ENCODE measurements around the gene SEMA4F. TPM values are rescaled to one million over a fixed set of nuclear protein-coding genes. Genes with fewer than 3 reads are reported as not detected.
A peak's percentile ranks its signal among the peaks of the same experiment; 100 is the strongest.

The SEMA4F gene
- total RNA-seq, result 10 to 100 TPM in 3 of 6 donors, 1 to 10 TPM in 3; 6.3 to 15.3 (median 10.1) TPM

GRCh38 chr2:74653985-74654882 is at the start of gene SEMA4F:
Gene SEMA4F (plus strand): TSS chr2:74654247. CDS start chr2:74654377, 130 bp downstream.
- peak; percentile 96 to 97 for DNase-seq
- H3K4me3 ChIP-seq, result peak within 1 kb of the TSS; percentile 77 to 86 (median 84)
- H3K4me1 ChIP-seq, result peaks cover 0 to 13% (median 8%) of the 10 kb centered on the region in 4 donors
- no peaks in the 10 kb centered on the region for H3K9me3 ChIP-seq
- ATAC-seq (ENCODE audit: low FRiP score in 2 of 2), result peak; percentile 99
- TF ChIP-seq POLR2AphosphoS5 (IDR thresholded peaks at IDR 0.05), result peak in 1 of 2 donors; percentile 65
- no peak for TF ChIP-seq EP300 (IDR thresholded peaks at IDR 0.05)
- peak in 2 of 4 donors; percentile 75 to 77 for TF ChIP-seq POLR2A (IDR thresholded peaks at IDR 0.05)
- peaks cover 0 to under 1% (median 0%) of the 10 kb centered on the region in 4 donors for H3K36me3 ChIP-seq
- H3K27me3 ChIP-seq, result peaks cover 0 to 7% (median 0%) of the 10 kb centered on the region in 4 donors
- 1 to 3% methylated on average over 37 to 43 of the region's 79 CpGs for WGBS, 2 donors
- peak within 1 kb of the TSS in 3 of 4 donors; percentile 61 to 80 (median 66) for H3K27ac ChIP-seq

GRCh38 chr2:74606927-74607326 is 47.1 kb upstream of the SEMA4F start:
- WGBS, 2 donors, result 65 to 72% methylated on average over 5 of the region's 5 CpGs
- TF ChIP-seq CTCF (IDR thresholded peaks at IDR 0.05), result no peak
- no peak for TF ChIP-seq POLR2A (IDR thresholded peaks at IDR 0.05)
- TF ChIP-seq EP300 (IDR thresholded peaks at IDR 0.05), result no peak
- TF ChIP-seq POLR2AphosphoS5 (IDR thresholded peaks at IDR 0.05), result no peak
- H3K4me3 ChIP-seq, result no peak overlapping the region
- no peaks in the 10 kb centered on the region for H3K9me3 ChIP-seq
- H3K36me3 ChIP-seq, result no peaks in the 10 kb centered on the region
- no peaks in the 10 kb centered on the region for H3K27me3 ChIP-seq
- no peaks in the 10 kb centered on the region for H3K4me1 ChIP-seq
- H3K27ac ChIP-seq, result no peak overlapping the region
- ATAC-seq (ENCODE audit: low FRiP score in 2 of 2) (no peak), DNase-seq (no peak)

- Histone ChIP-seq H3K36me3 (no peaks in the 10 kb centered on the region), H3K4me3 (no peak overlapping the region), H3K27me3 (no peaks in the 10 kb centered on the region), H3K9me3 (no peaks in the 10 kb centered on the region), H3K27ac (no peak overlapping the region), H3K4me1 (peaks cover 0 to 2% (median 0%) of the 10 kb centered on the region in 4 donors)
- 88 to 91% methylated on average over 3 of the region's 3 CpGs for WGBS, 2 donors
- TF ChIP-seq POLR2A (IDR thresholded peaks at IDR 0.05) (no peak), EP300 (IDR thresholded peaks at IDR 0.05) (no peak), CTCF (IDR thresholded peaks at IDR 0.05) (no peak), POLR2AphosphoS5 (IDR thresholded peaks at IDR 0.05) (no peak)
- ATAC-seq (ENCODE audit: low FRiP score in 2 of 2) (no peak), DNase-seq (no peak)
Observed at GRCh38 chr2:74617122-74617521, 36.9 kb upstream of the SEMA4F start.

- Histone ChIP-seq H3K27ac (no peak overlapping the region), H3K36me3 (no peaks in the 10 kb centered on the region), H3K27me3 (no peaks in the 10 kb centered on the region), H3K4me3 (no peak overlapping the region), H3K4me1 (peaks cover 0 to 2% (median 0%) of the 10 kb centered on the region in 4 donors), H3K9me3 (no peaks in the 10 kb centered on the region)
- TF ChIP-seq CTCF (IDR thresholded peaks at IDR 0.05) (no peak), POLR2AphosphoS5 (IDR thresholded peaks at IDR 0.05) (no peak), EP300 (IDR thresholded peaks at IDR 0.05) (no peak), POLR2A (IDR thresholded peaks at IDR 0.05) (no peak)
- WGBS, 2 donors, result 64 to 68% methylated on average over 6 of the region's 6 CpGs
- no peak for ATAC-seq (ENCODE audit: low FRiP score in 2 of 2)
- no peak for DNase-seq
Observed at GRCh38 chr2:74618410-74619083, 35.5 kb upstream of the SEMA4F start.

GRCh38 chr2:74619651-74620297 is 34.3 kb upstream of the SEMA4F start:
- H3K4me3 ChIP-seq, result no peak overlapping the region
- ATAC-seq (ENCODE audit: low FRiP score in 2 of 2) (no peak), DNase-seq (no peak)
- H3K4me1 ChIP-seq, result peaks cover 0 to 2% (median 0%) of the 10 kb centered on the region in 4 donors
- WGBS, 2 donors, result 79 to 81% methylated on average over 5 of the region's 5 CpGs
- H3K9me3 ChIP-seq, result no peaks in the 10 kb centered on the region
- H3K36me3 ChIP-seq, result no peaks in the 10 kb centered on the region
- H3K27ac ChIP-seq, result no peak overlapping the region
- H3K27me3 ChIP-seq, result no peaks in the 10 kb centered on the region
- TF ChIP-seq POLR2A (IDR thresholded peaks at IDR 0.05) (no peak), POLR2AphosphoS5 (IDR thresholded peaks at IDR 0.05) (no peak), EP300 (IDR thresholded peaks at IDR 0.05) (no peak), CTCF (IDR thresholded peaks at IDR 0.05) (no peak)
